K562 treated with DMSO at 1 percent for 48 hours (cell line): ENCODE data around the gene FBXW10B. TPM values are rescaled to one million over a fixed set of nuclear protein-coding genes. Genes with fewer than 3 reads are reported as not detected.

Source experiments
- total RNA-seq: library from RNA; unstranded; fragments of 300-600 nt; gene quantifications from 2 replicates; pipeline ENCODE4 v1.2.3, GENCODE V29; 2022; ENCODE audit warnings: low replicate concordance; ENCODE audit errors: extremely low read depth

The FBXW10B gene, protein sequence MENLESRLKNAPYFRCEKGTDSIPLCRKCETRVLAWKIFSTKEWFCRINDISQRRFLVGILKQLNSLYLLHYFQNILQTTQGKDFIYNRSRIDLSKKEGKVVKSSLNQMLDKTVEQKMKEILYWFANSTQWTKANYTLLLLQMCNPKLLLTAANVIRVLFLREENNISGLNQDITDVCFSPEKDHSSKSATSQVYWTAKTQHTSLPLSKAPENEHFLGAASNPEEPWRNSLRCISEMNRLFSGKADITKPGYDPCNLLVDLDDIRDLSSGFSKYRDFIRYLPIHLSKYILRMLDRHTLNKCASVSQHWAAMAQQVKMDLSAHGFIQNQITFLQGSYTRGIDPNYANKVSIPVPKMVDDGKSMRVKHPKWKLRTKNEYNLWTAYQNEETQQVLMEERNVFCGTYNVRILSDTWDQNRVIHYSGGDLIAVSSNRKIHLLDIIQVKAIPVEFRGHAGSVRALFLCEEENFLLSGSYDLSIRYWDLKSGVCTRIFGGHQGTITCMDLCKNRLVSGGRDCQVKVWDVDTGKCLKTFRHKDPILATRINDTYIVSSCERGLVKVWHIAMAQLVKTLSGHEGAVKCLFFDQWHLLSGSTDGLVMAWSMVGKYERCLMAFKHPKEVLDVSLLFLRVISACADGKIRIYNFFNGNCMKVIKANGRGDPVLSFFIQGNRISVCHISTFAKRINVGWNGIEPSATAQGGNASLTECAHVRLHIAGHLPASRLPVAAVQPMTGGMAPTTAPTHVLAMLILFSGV
- total RNA-seq, result not detected in 2 replicates

DNA sequence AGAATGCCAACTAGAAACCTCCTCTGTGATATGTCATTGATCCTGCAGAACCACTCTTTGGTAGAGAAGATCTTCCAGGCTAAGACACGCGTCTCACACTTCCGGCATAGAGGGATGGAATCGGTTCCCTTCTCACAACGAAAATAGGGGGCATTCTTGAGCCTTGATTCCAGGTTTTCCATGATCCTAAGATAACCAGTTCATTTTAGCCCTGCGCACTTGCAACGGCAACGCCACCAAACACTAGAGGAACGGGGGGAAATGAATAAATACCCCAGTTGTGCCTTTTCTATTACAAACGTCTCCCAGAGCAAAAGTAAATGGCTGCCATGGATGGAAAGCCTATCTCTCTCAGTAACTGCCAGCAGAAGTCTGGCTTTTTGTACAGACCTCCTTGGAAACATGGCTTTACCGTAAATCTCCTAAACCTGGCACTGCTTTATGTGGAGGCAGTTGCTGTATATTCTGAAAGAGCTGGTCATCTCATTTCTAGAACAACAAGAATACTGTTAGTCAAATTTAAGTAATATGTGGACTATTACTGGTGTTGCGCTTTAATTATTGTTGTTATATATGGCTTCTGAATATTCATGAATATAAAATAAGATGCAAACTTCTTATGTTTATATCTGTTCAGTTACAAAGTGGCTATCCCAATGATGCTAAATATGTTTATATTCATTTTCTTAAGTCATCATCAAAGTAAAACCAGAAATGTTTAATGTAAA, at the start of gene FBXW10B:
Gene FBXW10B (minus strand): TSS at position 374 of the 728 bp plus-strand sequence. CDS start 192 bp downstream, at position 182.

Other genes starting within 250 kb of the FBXW10B start
- gene CDRT4, start 152.1 kb downstream of the FBXW10B start, total RNA-seq, result not detected in 2 replicates
- not detected in 2 replicates for gene TVP23C, start 56.2 kb downstream of the FBXW10B start, total RNA-seq
- gene TRIM16, start 64.6 kb upstream of the FBXW10B start, total RNA-seq, result not detected in 2 replicates
- gene ZNF286A, start 80.0 kb upstream of the FBXW10B start, total RNA-seq, result not detected in 2 replicates
- gene TBC1D26, start 112.6 kb upstream of the FBXW10B start, total RNA-seq, result not detected in 2 replicates